GM12891 (cell line): ENCODE data around the gene BRF1.

Experiments
- POLR2A ChIP-seq: IDR thresholded peaks from 2 replicates; pipeline ENCODE4 v1.6.1; 2011; ENCODE audit warnings: low read depth, low read length, control low read depth
- POLR2AphosphoS5 ChIP-seq: IDR thresholded peaks from 2 replicates; pipeline ENCODE4 v1.6.1; 2011; ENCODE audit warnings: low read depth, low read length, control low read depth
- TAF1 ChIP-seq: IDR thresholded peaks from 2 replicates; pipeline ENCODE4 v1.6.1; 2011; ENCODE audit warnings: low read depth, low read length, control low read depth

DNA sequence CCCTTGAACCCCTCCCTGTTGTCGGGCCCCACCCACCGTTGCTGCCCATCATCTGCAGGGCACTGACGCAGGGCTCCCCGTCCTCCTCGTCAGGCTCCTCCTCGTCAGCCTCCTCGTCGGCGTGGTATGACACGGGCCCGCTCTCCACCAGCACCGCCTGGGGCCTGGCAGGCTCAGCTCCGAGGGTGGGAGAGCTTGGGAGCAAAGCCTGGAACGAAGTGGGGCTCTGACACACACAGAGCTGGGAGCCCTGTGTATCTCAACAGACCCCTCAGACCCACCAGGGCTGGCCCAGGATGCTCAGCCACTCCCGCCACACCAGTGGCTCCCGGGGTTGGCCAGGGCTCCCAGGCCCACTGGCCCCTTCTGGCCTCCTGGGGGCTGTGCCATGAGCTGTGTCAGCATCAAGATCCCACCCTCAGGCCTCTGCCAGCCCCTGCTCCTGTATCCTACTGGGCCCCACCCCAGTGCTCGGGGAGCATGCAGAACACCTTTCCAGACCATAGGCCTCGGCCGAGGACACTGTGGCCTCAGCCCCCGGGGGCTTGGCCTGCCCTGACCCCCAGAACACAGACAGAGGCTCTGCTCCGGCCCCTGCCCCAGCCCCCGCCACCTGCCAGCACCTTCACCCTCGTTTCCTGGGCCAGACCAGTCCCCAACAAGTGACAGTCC lies 89.6 kb downstream of the BRF1 start:
- no peak for TF ChIP-seq POLR2AphosphoS5
- TF ChIP-seq POLR2A, result no peak
- TF ChIP-seq TAF1, result no peak
